Neuronal stem cell (in vitro differentiated cells): Measurements from ENCODE around the gene LCN2.
"Not testable (repeated sequence)": the region's sequence is repeated elsewhere in the genome, so short reads cannot be mapped to it uniquely, and the experiment has no call there.

Experiments used
- DNase-seq: peaks from one replicate; pipeline ENCODE4 v3.0.0-alpha.2; 2013; ENCODE audit warnings: low spot score
- H2AFZ ChIP-seq: one replicate; pipeline ENCODE4 v1.6.1; 2013; ENCODE audit warnings: mild to moderate bottlenecking, low read length, inconsistent platforms
- H2AK5ac ChIP-seq: 2 replicates; pipeline ENCODE4 v1.6.1; 2013; ENCODE audit warnings: low read depth, mild to moderate bottlenecking, inconsistent platforms, low read length, moderate library complexity, mixed read lengths
- H2BK120ac ChIP-seq: 2 replicates; pipeline ENCODE4 v1.6.1; 2013; ENCODE audit warnings: low read depth, mild to moderate bottlenecking, inconsistent platforms, low read length, moderate library complexity, mixed read lengths
- H2BK12ac ChIP-seq: one replicate; pipeline ENCODE4 v1.6.1; 2013; ENCODE audit warnings: low read length, inconsistent platforms
- H2BK15ac ChIP-seq: 2 replicates; pipeline ENCODE4 v1.6.1; 2013; ENCODE audit warnings: mild to moderate bottlenecking, low read length, inconsistent platforms, mixed read lengths
- H2BK5ac ChIP-seq: one replicate; pipeline ENCODE4 v1.6.1; 2013; ENCODE audit warnings: inconsistent platforms, mild to moderate bottlenecking, low read length, moderate library complexity
- H3K14ac ChIP-seq: one replicate; pipeline ENCODE4 v1.6.1; 2013; ENCODE audit warnings: low read length, inconsistent platforms
- H3K18ac ChIP-seq: 2 replicates; pipeline ENCODE4 v1.6.1; 2013; ENCODE audit warnings: low read length, inconsistent platforms
- H3K23ac ChIP-seq: 2 replicates; pipeline ENCODE4 v1.6.1; 2013; ENCODE audit warnings: low read depth, mild to moderate bottlenecking, mixed read lengths, low read length, inconsistent platforms; ENCODE audit not compliant: poor library complexity
- H3K27ac ChIP-seq: replicated peaks from 3 replicates; pipeline ENCODE4 v1.5.1; 2013; ENCODE audit warnings: low read length, inconsistent platforms
- H3K27me3 ChIP-seq, 3 experiments: 2 replicates each; pipeline ENCODE4 v1.6.1; 2013; ENCODE audit warnings: low read length in 3 of 3, mild to moderate bottlenecking in 2 of 3, inconsistent platforms in 1 of 3, low read depth in 1 of 3, mixed read lengths in 1 of 3, moderate library complexity in 1 of 3; ENCODE audit not compliant: control insufficient read depth in 3 of 3, insufficient read depth in 3 of 3
- H3K36me3 ChIP-seq, 2 donors: replicated peaks in 1 of 2; 2 replicates each; pipeline ENCODE4 v1.6.1; 2013; ENCODE audit warnings: low read length in 2 of 2; ENCODE audit not compliant: control insufficient read depth in 2 of 2, insufficient read depth in 2 of 2
- H3K4ac ChIP-seq: 2 replicates; pipeline ENCODE4 v1.6.1; 2013; ENCODE audit warnings: inconsistent platforms, mild to moderate bottlenecking, low read length, moderate library complexity
- H3K4me1 ChIP-seq, 2 donors: 1 replicate in 1 of 2; 2 replicates in 1 of 2; pipeline ENCODE4 v1.6.1; 2013; ENCODE audit warnings: low read length in 2 of 2, low read depth in 1 of 2; ENCODE audit not compliant: control insufficient read depth in 2 of 2, insufficient read depth in 1 of 2
- H3K4me2 ChIP-seq: one replicate; pipeline ENCODE4 v1.6.1; 2013; ENCODE audit warnings: mild to moderate bottlenecking, low read length, inconsistent platforms; ENCODE audit not compliant: insufficient read depth, poor library complexity, severe bottlenecking
- H3K4me3 ChIP-seq, 2 donors: 2 replicates each; pipeline ENCODE4 v1.5.1; 2013; ENCODE audit warnings: low read length in 2 of 2, mild to moderate bottlenecking in 2 of 2, inconsistent platforms in 1 of 2, moderate library complexity in 1 of 2
- H3K79me1 ChIP-seq: one replicate; pipeline ENCODE4 v1.6.1; 2013; ENCODE audit warnings: low read depth, mild to moderate bottlenecking, inconsistent platforms, low read length, moderate library complexity
- H3K9ac ChIP-seq: one replicate; pipeline ENCODE4 v1.6.1; 2013; ENCODE audit warnings: mild to moderate bottlenecking, low read depth, low read length, inconsistent platforms; ENCODE audit not compliant: poor library complexity
- H3K9me3 ChIP-seq, 2 donors: replicated peaks in 1 of 2; 2 replicates each; pipeline versions ENCODE3 to v1.6.1; 2013; ENCODE audit warnings: low read length in 2 of 2, mild to moderate bottlenecking in 2 of 2, inconsistent platforms in 1 of 2, low read depth in 1 of 2, mixed read lengths in 1 of 2, moderate library complexity in 1 of 2; ENCODE audit not compliant: control insufficient read depth in 2 of 2, insufficient read depth in 1 of 2
- H4K8ac ChIP-seq: one replicate; pipeline ENCODE4 v1.6.1; 2013; ENCODE audit warnings: low read depth, mild to moderate bottlenecking, inconsistent platforms, low read length, moderate library complexity
- H4K91ac ChIP-seq: one replicate; pipeline ENCODE4 v1.6.1; 2013; ENCODE audit warnings: low read length, low read depth, mild to moderate bottlenecking, inconsistent platforms; ENCODE audit not compliant: poor library complexity
- WGBS, 2 donors: extraction: QIAGEN DNeasy Blood & Tissue Kit; methylation state at CpG; one replicate each; pipeline ENCODE4 v1.1.7; 2013; ENCODE audit warnings: missing lambda C conversion rate in 2 of 2, mixed read lengths in 1 of 2; ENCODE audit not compliant: insufficient read length in 2 of 2, insufficient replicate concordance in 1 of 2; ENCODE audit errors: extremely low coverage in 2 of 2; 5-methylcytosine and 5-hydroxymethylcytosine counted together

Gene LCN2

GRCh38 chr9:128127990-128128835 is 21.0 kb upstream of the LCN2 start:
- no CpG with 5 or more reads among the region's 82 CpGs for WGBS, 2 donors
- peaks cover 10 to 23% of the 10 kb centered on the region in 2 donors for H3K36me3 ChIP-seq
- peak overlapping the region; percentile 98 for H2BK5ac ChIP-seq
- peak overlapping the region; percentile 72 for H2BK120ac ChIP-seq
- peak overlapping the region; percentile 96 for H3K9ac ChIP-seq
- H4K8ac ChIP-seq: no peak overlapping the region
- peak overlapping the region; percentile 85 for H3K27ac ChIP-seq
- H3K4me3 ChIP-seq: peak overlapping the region; percentile 90 to 100
- peak overlapping the region; percentile 99 for H3K14ac ChIP-seq
- peak overlapping the region; percentile 96 for H2BK15ac ChIP-seq
- peak overlapping the region; percentile 91 for H3K4me2 ChIP-seq
- peak overlapping the region; percentile 84 for H2BK12ac ChIP-seq
- peaks cover 0 to 6% (median 0%) of the 10 kb centered on the region in 3 experiments for H3K27me3 ChIP-seq
- H3K4ac ChIP-seq: peak overlapping the region; percentile 37
- H3K18ac ChIP-seq: peak overlapping the region; percentile 99
- DNase-seq: peak; percentile 91
- peaks cover 5 to 22% of the 10 kb centered on the region in 2 donors for H3K4me1 ChIP-seq
- H3K9me3 ChIP-seq: peaks cover 7% of the 10 kb centered on the region in 2 donors
- peak overlapping the region; percentile 95 for H3K23ac ChIP-seq
- H4K91ac ChIP-seq: no peak overlapping the region
- peak overlapping the region; percentile 92 for H2AK5ac ChIP-seq
- H2AFZ ChIP-seq: peak overlapping the region; percentile 100
- peaks cover 9% of the 10 kb centered on the region for H3K79me1 ChIP-seq

- H3K14ac ChIP-seq: no peak overlapping the region
- peak overlapping the region; percentile 89 for H3K4me2 ChIP-seq
- DNase-seq: no peak
Measured at GRCh38 chr9:128128836-128129590, 20.2 kb upstream of the LCN2 start.

GRCh38 chr9:128129976-128130590 is 19.2 kb upstream of the LCN2 start:
- H2AFZ ChIP-seq, H3K9ac ChIP-seq, H2BK120ac ChIP-seq, H3K14ac ChIP-seq, H3K27ac ChIP-seq, H3K18ac ChIP-seq, H2BK5ac ChIP-seq, H2AK5ac ChIP-seq, DNase-seq, H3K79me1 ChIP-seq, H3K4me3 ChIP-seq, H3K23ac ChIP-seq, H3K4ac ChIP-seq, H3K4me2 ChIP-seq, H4K91ac ChIP-seq, H3K36me3 ChIP-seq, H3K9me3 ChIP-seq, H2BK12ac ChIP-seq, H3K27me3 ChIP-seq, H2BK15ac ChIP-seq, H4K8ac ChIP-seq: not testable (repeated sequence)
- no CpG with 5 or more reads among the region's 12 CpGs for WGBS, 2 donors
- peaks cover 5 to 22% of the 10 kb centered on the region in 2 donors for H3K4me1 ChIP-seq

More at GRCh38 chr9:128128836-128129590, 20.2 kb upstream of the LCN2 start:
- Histone ChIP-seq H3K9me3 (peaks cover 7% of the 10 kb centered on the region in 2 donors), H2AFZ (peak overlapping the region; percentile 100), H3K4ac (peak overlapping the region; percentile 66), H3K27me3 (peaks cover 0 to 6% (median 0%) of the 10 kb centered on the region in 3 experiments), H2BK5ac (peak overlapping the region; percentile 98), H2BK15ac (peak overlapping the region; percentile 81), H3K79me1 (peaks cover 9% of the 10 kb centered on the region), H3K4me1 (peaks cover 5 to 22% of the 10 kb centered on the region in 2 donors), H3K18ac (peak overlapping the region; percentile 99), H3K9ac (peak overlapping the region; percentile 34), H2BK12ac (no peak overlapping the region), H3K23ac (peak overlapping the region; percentile 95), H4K8ac (no peak overlapping the region), H3K4me3 (peak overlapping the region; percentile 90 to 100), H2BK120ac (no peak overlapping the region), H3K27ac (no peak overlapping the region), H2AK5ac (peak overlapping the region; percentile 92), H3K36me3 (peaks cover 7 to 17% of the 10 kb centered on the region in 2 donors), H4K91ac (no peak overlapping the region)
- WGBS, 2 donors: no CpG with 5 or more reads among the region's 29 CpGs
